Suprapubic skin (tissue), 4 donors: ENCODE results near the gene TRIO. TPM values are rescaled to one million over a fixed set of nuclear protein-coding genes. Genes with fewer than 3 reads are reported as not detected.

ENCODE experiments used
- DNase-seq, 2 donors: peaks; one replicate each; pipeline ENCODE4 v3.0.0-alpha.2; 2019; ENCODE audit warnings: low spot score in 2 of 2
- H3K27ac ChIP-seq: fragments of 200-600 bp; sonication (generic); one replicate; pipeline ENCODE4 v1.5.1; 2019
- H3K27me3 ChIP-seq: fragments of 200-600 bp; sonication (generic); one replicate; pipeline ENCODE4 v1.5.1; 2019
- H3K36me3 ChIP-seq: fragments of 200-600 bp; sonication (generic); one replicate; pipeline ENCODE4 v1.5.1; 2019
- H3K4me1 ChIP-seq: fragments of 200-600 bp; sonication (generic); one replicate; pipeline ENCODE4 v1.5.1; 2019
- H3K4me3 ChIP-seq: fragments of 200-600 bp; sonication (generic); one replicate; pipeline ENCODE4 v1.5.1; 2019; ENCODE audit warnings: mild to moderate bottlenecking
- H3K9me3 ChIP-seq: fragments of 200-600 bp; sonication (generic); one replicate; pipeline ENCODE4 v1.5.1; 2019
- EP300 ChIP-seq: sonication (generic); formaldehyde crosslinking; IDR thresholded peaks from one replicate; pipeline ENCODE4 v1.6.1; 2017; ENCODE audit warnings: antibody characterized with exemption
- POLR2A ChIP-seq, 2 donors: fragments of 450-650 bp; IDR thresholded peaks; one replicate each; pipeline ENCODE4 v1.6.1; 2017; ENCODE audit warnings: antibody characterized with exemption in 2 of 2, mild to moderate bottlenecking in 2 of 2, moderate library complexity in 2 of 2
- POLR2AphosphoS5 ChIP-seq, 3 donors: sonication (generic); formaldehyde crosslinking; IDR thresholded peaks; one replicate each; pipeline ENCODE4 v1.6.1; 2017; ENCODE audit warnings: antibody characterized with exemption in 3 of 3
- WGBS: methylation state at CpG from one replicate; pipeline ENCODE4 v1.1.5; 2018; 5-methylcytosine and 5-hydroxymethylcytosine counted together
- total RNA-seq, 4 donors: library from RNA; depleted of rRNA; stranded (reverse); fragments of >200 nt; gene quantifications; one replicate each; pipeline ENCODE4 v1.1.0, GENCODE V29; 2016
- TF ChIP-seq, protein P1 (sequence below), 2 donors: fragments of 200-600 bp in 1 of 2; fragments of 450-650 bp in 1 of 2; sonication (generic) in 1 of 2; IDR thresholded peaks; one replicate each; pipeline ENCODE4 v1.5.1; 2016 to 2019; ENCODE audit warnings: antibody characterized with exemption in 2 of 2, mild to moderate bottlenecking in 1 of 2, moderate library complexity in 1 of 2

TRIO gene
- total RNA-seq, 4 donors from 2014 or later = 62.7 to 159 (median 70.4) TPM

DNA sequence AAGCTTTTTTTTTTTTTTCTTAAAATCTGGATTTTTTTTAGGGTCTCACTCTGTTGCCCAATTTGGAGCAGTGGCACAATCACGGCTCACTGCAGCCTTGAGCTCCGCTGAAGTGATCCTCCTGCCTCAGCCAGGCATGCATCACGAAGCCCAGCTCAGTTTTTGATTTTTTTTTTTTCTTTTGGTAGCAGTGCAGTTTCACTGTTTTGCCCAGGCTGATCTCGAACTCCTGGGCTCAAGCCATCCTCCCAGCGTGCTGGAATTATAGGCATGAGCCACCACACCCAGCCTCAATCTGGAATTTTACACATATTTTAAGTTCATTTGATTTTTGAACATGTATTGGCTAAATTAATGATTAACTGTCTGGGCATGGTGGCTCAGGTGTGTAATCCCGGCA is 36.3 kb downstream of the TRIO start:
- Histone ChIP-seq H3K4me3 (no peak overlapping the region), H3K27me3 (no peaks in the 10 kb centered on the region), H3K27ac (no peak overlapping the region), H3K9me3 (no peaks in the 10 kb centered on the region), H3K4me1 (peaks cover 45% of the 10 kb centered on the region), H3K36me3 (no peaks in the 10 kb centered on the region)
- TF ChIP-seq POLR2AphosphoS5 (IDR thresholded peaks at IDR 0.05) (no peak), POLR2A (IDR thresholded peaks at IDR 0.05) (no peak), EP300 (no peak)
- TF ChIP-seq, protein P1, sequence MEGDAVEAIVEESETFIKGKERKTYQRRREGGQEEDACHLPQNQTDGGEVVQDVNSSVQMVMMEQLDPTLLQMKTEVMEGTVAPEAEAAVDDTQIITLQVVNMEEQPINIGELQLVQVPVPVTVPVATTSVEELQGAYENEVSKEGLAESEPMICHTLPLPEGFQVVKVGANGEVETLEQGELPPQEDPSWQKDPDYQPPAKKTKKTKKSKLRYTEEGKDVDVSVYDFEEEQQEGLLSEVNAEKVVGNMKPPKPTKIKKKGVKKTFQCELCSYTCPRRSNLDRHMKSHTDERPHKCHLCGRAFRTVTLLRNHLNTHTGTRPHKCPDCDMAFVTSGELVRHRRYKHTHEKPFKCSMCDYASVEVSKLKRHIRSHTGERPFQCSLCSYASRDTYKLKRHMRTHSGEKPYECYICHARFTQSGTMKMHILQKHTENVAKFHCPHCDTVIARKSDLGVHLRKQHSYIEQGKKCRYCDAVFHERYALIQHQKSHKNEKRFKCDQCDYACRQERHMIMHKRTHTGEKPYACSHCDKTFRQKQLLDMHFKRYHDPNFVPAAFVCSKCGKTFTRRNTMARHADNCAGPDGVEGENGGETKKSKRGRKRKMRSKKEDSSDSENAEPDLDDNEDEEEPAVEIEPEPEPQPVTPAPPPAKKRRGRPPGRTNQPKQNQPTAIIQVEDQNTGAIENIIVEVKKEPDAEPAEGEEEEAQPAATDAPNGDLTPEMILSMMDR (IDR thresholded peaks at IDR 0.05) = no peak
- DNase-seq = no peak
- 41% methylated on average over 6 of the region's 6 CpGs for WGBS

DNA sequence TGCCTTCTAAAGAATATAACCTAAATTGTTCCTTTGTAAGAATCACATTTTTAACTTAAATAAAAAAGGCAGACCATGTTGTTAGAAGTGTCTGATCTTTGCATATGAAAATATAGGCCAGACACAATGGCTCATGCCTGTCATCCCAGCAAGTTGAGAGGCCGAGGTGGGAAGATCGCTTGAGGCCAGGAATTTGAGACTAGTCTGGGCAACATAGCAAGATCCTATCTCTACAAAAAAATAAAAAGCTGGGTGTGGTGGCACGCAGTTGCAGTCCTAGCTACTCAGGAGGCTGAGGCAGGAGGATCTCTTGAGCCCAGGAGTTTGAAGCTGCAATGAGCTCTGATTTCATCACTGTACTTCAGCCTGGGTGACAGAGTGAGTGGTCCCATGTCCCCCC is 37.3 kb downstream of the TRIO start:
- Histone ChIP-seq H3K4me1 (peaks cover 55% of the 10 kb centered on the region), H3K9me3 (no peaks in the 10 kb centered on the region), H3K27ac (no peak overlapping the region), H3K4me3 (no peak overlapping the region), H3K27me3 (no peaks in the 10 kb centered on the region), H3K36me3 (no peaks in the 10 kb centered on the region)
- 56% methylated on average over 3 of the region's 3 CpGs for WGBS
- DNase-seq = no peak
- no peak for TF ChIP-seq POLR2AphosphoS5 (IDR thresholded peaks at IDR 0.05)
- no peak for TF ChIP-seq EP300
- TF ChIP-seq, protein P1 (IDR thresholded peaks at IDR 0.05) = no peak
- TF ChIP-seq POLR2A (IDR thresholded peaks at IDR 0.05) = no peak

DNA sequence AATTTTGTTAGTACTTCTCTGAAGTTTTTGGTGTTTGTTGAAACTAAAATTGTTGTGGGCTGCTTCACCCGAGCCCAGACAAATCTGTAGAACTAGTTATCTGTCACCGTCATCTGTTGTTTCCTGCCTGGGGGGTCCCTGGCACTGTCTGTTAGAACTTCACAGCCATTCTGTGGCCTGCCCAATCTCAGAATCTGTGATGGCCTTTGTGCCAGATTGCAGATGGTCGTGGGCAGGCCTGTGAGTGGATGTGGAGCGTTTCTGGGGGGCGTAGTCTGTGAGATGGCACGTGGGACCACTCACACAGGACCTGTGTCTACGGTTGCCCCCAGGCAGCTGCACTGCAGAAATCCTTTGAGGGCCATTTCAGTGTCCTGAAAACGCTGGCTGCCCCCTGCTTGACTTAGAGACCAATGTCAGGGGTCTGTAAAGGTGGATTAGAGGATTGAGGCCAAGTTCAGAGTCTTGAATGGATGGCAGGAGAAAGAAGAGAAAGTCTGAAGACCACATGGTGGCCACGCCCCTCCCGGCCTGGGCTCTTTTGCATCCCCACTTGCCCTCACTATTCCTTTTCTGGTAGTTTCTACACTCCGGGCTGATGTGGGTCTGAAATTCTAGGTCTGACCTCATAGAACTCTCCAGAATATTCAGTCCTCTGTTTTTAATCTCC is 38.3 kb downstream of the TRIO start:
- no peaks in the 10 kb centered on the region for H3K36me3 ChIP-seq
- H3K4me3 ChIP-seq = no peak overlapping the region
- no peak overlapping the region for H3K27ac ChIP-seq
- no peaks in the 10 kb centered on the region for H3K9me3 ChIP-seq
- H3K27me3 ChIP-seq = no peaks in the 10 kb centered on the region
- 90% methylated on average over 11 of the region's 11 CpGs for WGBS
- peaks cover 65% of the 10 kb centered on the region for H3K4me1 ChIP-seq
- TF ChIP-seq EP300 = no peak
- TF ChIP-seq, protein P1 (IDR thresholded peaks at IDR 0.05) = no peak
- no peak for TF ChIP-seq POLR2A (IDR thresholded peaks at IDR 0.05)
- no peak for TF ChIP-seq POLR2AphosphoS5 (IDR thresholded peaks at IDR 0.05)
- DNase-seq = no peak

DNA sequence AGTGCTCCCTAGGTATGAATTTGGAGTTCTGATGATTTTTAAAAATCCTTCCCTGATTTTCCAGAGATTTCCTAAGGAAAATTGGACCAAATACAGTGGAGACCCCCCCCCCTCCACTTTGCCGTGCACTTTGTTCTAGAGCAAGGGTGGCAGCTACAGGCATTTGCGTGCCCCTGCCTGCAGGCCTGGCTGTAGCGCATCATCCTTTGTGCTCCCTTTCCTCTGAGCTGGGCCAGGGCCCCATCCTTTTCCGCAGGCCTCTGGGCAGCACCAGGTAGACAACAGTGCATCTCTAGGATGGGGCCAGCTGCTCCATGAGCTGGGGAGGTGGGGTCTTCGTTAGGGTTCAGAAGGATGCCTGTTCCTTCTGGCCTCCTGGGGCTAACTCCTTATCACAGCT is 39.6 kb downstream of the TRIO start:
- Histone ChIP-seq H3K4me1 (peaks cover 67% of the 10 kb centered on the region), H3K36me3 (no peaks in the 10 kb centered on the region), H3K4me3 (no peak overlapping the region), H3K9me3 (no peaks in the 10 kb centered on the region), H3K27me3 (no peaks in the 10 kb centered on the region), H3K27ac (no peak overlapping the region)
- WGBS = 67% methylated on average over 5 of the region's 5 CpGs
- TF ChIP-seq POLR2A (IDR thresholded peaks at IDR 0.05) = no peak
- TF ChIP-seq EP300 = no peak
- TF ChIP-seq, protein P1 (IDR thresholded peaks at IDR 0.05) = no peak
- TF ChIP-seq POLR2AphosphoS5 (IDR thresholded peaks at IDR 0.05) = no peak
- DNase-seq = no peak

DNA sequence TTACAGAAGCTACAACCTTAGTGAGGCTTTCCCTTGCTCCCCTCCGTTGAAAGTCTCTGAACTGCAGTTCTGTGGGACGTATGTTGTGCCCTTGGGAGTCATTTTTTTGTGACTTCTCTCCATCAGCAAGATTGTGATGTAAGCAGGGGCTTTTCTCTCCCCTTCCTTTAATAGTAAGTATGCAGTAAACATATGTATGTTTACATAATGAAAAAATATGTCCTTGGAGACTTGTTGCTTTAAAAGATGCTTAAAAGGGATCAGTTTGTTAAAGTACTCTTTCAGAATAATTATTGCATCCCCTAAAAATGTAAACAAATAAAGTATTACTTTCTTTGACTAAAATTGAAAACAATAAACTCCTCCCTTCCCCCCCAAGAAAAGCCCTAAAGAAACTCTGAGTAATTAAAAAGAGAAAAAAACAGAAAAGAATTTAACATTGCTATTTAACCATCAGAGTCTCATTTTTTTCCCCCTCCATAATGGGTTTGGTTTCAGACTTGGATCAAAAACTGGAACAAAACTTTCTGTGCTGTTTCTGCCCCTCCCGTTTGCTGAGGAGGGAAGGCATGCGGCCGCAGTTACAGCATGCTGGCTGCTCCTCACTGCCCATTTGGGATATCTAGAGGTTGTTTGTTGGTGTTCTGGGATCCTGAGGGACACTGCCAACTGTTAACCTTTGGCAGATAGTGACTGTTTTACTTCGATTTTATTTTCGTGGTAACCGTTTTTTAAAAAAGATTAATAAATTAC is 40.2 kb downstream of the TRIO start:
- peaks cover 66% of the 10 kb centered on the region for H3K4me1 ChIP-seq
- no peak for TF ChIP-seq POLR2A (IDR thresholded peaks at IDR 0.05)
- TF ChIP-seq POLR2AphosphoS5 (IDR thresholded peaks at IDR 0.05) = no peak
- TF ChIP-seq, protein P1 (IDR thresholded peaks at IDR 0.05) = no peak
- TF ChIP-seq EP300 = no peak
- H3K36me3 ChIP-seq = no peaks in the 10 kb centered on the region
- H3K9me3 ChIP-seq = no peaks in the 10 kb centered on the region
- 30% methylated on average over 8 of the region's 8 CpGs for WGBS
- no peak overlapping the region for H3K4me3 ChIP-seq
- no peaks in the 10 kb centered on the region for H3K27me3 ChIP-seq
- DNase-seq = no peak
- peak overlapping the region; percentile 5 for H3K27ac ChIP-seq
